NCI-H69 (cell line): Measurements from ENCODE around the gene TWIST2.
A peak's percentile ranks its signal among the peaks of the same experiment; 100 is the strongest.

Experiments used
- DNase-seq: peaks from one replicate; lab custom pipeline; 2025; lab: John Stamatoyannopoulos, UW

Gene TWIST2

DNA sequence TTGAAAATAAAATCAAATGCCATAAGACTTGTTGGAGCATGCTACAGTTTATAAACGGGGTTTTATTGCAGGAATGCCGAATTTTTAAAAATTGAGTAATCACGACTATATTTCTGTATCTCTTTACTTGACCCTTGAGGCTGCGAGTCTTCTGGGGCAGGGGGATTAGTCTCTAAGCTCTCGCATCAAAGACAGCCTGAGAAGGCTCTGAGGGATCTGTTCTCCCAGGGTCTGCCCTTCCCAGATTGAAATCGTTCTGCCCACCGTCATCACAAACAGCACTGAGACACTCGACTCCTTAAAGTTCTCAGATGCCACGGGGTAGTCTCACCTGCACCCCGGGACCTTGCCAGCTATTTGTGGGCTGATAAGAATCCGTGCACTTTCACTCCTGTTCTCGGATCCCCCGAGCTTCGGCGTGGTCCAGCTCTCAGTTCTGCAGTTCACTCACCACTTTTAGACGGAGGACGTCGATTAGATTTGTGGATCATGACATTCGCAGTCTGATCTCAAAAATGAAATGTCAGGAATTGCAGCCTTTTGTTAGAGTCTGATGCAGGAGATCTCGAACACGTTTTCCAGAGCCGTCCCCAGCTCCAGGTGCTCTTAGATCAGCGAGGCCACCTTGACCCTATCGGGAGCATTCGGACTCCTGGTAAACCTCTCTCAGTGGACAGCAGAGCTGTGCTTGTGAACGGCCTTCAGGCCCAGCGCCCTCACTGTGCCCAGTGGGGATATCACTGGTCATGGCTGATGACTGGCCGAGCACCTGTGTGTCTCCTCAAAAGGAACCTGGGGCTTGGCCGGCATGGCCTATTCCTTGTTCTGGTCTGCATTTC lies 43.0 kb downstream of the TWIST2 start:
- DNase-seq = no peak

DNA sequence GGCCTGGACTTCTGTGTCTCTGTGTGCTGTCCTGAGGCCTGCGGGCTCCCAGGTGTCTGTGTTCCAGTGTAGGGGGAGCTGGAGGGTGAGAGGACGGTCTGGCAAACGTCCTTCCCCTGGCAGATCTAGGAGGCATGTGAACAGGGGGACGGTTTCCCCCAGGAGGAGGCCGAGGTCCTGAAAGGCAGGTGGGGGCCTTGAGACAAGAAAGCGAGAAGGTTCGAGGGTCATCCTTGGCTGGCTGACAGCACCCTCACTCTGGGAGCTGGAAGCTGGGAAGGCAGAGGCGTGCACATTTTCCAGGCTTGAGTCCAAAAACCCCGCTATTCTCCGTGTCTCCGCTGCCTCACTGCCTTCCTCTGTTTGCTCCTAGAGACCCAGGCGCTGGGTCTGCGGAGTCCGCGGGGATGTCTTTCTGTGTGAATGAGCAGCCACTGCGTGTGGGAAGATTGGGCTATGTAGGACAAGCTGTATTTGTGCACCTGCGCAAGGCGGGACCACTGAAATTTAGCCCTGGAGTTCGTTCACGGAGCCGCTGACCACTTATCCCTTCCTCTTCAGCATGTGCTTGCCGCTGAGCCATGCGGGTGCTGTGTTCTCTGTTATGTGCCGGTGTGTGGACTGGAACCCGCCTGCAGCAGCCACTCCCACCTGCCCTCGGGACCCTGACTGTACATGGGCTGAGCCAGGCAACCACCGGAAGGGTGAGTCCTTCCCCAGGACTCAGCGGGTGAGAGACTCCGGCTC lies 43.7 kb downstream of the TWIST2 start:
- no peak for DNase-seq

DNA sequence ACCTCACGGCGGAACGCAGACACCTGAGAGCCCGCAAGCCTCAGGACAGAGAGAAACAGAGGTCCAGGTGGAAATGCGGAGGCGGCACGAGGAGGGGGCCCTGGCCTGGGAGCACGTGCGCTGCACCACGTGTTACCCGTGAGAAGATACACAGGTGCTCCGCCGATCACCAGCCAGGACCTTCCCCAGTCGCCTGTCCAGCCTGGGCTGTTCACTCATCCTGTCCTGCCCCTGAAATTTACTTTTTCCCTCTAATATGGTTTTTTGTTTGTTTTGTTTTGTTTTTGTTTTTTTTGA lies 44.3 kb downstream of the TWIST2 start:
- no peak for DNase-seq

DNA sequence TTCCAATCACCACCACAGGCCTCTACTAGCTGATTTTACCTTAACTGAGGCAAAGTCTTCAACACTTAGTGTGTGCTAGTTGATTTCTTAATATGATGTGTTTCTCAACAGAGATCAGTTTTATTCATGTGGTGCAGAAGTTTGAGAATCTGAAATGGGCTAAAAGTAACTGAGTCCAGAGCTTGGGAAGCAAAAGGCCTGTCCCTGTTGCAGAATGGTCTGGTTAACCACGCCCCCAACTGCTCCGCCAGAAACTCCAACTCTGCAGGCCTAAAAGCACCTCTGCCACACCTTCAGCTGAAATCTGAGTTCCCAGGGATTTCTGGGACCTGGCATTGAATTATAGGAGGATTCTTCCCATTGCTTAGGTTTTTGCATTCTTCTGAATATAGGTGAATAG lies 44.9 kb downstream of the TWIST2 start:
- DNase-seq = no peak

DNA sequence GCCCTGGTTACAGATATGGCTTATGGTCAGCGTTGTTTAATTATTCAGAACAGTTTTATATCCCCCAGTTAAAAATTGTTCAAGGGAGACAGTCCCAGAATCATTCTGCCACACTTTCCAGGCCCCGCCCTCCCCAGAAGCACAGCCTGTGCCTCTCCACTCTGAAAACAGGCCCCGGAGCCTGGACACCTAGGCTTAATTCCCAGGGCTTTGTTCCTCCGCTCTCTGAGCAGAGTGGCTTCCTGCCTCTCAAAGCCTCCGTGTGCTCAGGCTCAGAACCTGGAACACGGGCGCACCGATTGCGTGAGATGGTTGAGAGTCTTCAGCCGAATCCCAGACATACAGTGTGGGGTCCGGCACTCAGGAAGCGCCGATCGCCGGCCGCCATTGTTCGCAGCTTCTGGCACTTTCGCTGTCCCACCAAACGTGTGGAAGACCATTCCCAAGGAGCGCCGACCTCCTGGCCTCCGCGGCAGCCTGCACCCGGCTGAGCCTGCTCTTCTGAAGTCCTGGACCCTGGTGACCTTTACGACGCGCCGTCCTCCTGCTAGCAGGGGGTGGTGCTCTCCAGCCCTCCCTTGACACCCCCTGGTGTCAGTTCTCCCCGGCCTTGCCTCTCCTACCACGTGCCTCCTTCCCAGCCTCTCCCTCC lies 45.6 kb downstream of the TWIST2 start:
- DNase-seq = no peak

DNA sequence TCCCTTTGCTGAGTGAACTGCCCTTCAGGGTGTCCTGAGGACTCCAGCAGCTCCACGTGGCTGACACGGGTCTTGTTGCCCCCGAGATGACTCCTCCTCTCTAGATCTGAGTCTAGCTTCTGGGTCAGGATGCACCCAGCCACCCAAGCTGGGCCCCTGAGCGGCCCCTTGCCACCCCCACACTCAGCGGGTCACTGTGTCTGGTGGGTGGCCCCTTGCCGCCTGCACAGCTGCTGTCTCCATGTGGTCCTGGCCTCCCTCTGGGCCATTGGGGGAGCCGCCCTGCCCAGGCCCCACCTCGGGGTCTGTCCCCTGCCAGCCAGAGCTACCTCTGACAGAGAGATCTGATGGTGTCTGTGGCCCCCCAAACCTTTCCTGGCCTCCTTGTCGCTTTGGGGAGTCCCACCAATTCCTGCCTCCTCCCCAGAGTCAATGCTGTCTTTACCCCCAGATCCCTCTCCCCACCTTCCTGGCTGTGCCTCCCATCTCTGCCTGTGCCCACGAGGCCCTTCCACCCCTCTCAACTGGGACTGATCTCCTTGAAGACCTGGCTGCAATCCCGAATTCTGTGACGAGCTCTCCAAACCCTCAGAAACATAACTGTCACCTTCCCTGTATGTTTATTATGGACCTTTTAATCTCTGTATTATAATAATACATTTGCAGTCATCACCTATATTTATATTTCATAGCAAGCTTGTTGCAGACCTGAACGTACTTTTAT lies 46.5 kb downstream of the TWIST2 start:
- no peak for DNase-seq

DNA sequence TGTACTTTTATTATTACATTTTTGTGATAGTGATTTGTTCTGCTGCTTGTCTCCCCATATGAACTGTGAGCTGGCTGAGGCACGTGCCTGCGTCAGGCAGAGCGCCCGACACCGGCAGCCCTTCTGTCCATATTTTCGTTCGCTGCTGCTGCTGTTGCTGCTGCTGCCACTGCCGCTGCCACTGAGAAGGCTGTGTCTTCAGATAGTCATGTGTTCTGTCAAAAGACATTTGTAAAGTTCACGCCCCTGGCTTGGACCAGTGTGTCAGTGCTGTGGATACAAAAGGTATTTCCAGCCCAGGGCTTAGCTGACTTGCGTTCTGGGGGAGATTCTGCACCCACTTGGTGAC lies 47.0 kb downstream of the TWIST2 start:
- DNase-seq = no peak

DNA sequence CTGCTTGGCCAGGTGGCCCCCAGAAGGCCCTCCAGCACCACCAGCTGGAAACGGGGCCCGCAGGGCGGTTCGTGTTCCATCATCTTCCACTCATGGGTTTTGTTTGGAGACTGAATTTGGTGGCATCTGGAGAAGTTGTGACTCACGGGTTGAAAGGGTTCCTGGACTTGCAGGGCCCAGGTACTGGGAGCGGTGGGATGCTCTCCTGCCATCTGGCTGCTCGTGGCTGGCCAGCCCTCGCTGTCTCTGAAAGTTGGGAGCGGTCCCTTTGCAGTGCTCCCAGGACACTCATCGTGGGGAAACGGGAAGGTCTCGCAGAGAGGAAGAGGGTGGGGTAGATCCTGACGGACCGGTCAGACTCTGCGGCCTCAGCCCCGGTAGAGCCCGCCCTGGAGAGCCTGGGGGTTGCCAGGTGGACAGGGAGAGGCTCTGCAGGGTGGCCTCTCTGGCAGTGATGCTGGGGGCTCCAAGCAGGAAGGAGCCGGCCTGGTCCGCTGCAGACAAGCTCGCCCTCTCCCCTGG lies 47.5 kb downstream of the TWIST2 start:
- no peak for DNase-seq

DNA sequence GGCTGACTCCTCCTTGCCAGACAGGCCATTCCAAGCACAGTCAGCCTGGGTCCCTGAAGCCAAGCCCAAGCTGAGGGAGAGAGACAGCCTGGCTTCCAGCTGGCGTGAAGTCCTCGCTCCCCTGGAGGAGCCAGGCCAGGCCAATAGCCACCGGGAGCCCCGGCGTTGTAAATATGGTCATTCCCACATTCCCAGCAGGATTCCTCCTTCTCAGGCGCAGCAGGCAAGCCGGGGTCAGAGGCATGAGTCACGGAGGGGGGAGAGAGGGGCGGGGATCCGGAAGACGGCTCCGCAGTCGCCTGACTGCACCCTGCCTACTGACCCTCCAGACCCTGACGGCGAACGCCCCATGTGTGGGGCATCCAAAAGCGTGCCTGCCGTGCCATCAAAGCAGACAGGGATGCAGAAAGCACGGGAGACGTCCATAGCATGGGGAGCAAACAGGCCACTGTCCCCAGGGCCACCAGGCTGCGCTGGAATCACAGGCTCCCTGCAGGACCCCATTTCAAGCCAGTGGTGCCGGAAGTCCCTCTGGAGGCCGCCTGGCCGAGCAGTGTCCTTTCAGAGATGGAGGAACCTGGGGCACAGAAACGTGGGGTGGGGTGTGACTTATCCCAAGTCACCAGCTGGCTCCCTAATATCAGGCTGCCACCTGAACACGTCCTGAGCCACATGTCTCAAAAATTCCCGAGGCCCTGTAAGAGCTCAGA lies 48.2 kb downstream of the TWIST2 start:
- DNase-seq = peak; percentile 15

DNA sequence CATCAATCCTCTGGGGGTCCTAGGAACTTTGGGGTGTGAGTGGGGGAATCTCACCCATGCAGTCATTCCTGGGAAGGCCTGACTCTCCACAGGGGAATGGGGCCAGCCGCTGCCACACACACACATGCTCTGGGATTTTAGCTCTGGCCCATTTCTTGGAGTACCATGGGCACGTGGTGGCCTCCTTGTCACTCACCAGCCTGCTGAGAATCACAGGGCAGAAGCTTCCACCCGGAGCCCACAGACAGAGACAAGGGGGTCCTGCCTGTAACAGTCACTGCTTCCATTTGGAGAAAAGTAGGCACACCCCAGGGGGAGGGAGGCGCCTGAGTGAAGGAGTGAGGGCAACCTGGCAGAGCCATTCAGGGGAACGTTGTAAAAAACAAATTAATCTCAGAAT lies 48.8 kb downstream of the TWIST2 start:
- no peak for DNase-seq

DNA sequence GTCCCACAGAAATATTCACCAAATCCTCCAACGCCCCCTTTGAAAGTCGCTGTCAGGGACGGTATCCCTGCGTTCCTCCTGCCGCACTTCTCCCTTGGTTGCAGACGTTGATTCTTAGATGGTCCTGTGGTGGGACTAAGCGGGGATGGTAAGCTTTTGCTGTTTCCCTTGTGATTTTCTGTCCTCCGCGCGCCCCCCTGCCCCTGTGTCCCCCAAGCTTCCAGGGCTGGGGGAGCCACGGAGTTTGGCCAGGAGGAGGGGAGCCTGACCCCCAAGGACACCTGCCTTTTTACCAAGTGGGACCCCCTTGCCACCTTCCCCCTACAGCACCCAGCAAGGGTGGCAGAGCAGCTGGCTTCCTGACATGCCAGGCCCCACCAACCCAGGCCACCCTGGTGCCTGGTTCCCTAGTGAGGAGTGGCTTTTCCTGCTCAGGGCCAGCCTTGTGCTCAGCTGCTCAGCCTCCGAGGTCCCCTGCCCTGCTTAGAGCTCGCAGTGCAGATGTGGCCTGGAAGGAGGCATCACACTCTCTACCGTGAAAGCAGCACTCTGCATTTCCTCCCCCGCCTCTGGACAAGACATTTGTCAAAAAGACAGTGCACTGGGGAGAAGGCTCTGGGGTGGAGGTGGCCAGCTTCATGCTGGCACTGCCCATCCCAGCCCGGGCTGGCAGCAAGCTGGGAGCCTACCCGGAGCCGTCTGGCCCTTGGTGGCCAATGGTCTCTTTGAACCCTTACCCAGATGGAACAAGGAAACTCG lies 49.4 kb downstream of the TWIST2 start:
- DNase-seq = no peak

DNA sequence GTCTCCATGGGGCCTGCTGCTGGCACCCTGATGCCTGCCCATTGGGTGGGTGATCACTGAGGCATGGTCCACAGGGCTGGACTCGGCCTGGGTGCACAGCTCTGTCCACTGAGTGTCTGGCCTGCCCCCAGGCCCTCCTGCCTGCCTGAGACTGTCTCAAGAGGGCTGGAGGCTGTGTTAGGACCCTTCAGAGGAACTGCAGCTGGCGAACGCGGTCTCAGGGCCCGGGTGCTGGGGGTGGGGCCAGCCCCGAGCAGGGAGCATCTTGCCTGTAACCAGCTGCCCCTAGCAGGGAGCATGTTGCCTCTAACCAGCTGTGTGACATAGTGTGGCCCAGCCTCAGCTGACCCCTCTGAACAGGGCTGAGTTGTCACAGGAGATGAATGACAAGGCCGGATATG lies 50.0 kb downstream of the TWIST2 start:
- no peak for DNase-seq

DNA sequence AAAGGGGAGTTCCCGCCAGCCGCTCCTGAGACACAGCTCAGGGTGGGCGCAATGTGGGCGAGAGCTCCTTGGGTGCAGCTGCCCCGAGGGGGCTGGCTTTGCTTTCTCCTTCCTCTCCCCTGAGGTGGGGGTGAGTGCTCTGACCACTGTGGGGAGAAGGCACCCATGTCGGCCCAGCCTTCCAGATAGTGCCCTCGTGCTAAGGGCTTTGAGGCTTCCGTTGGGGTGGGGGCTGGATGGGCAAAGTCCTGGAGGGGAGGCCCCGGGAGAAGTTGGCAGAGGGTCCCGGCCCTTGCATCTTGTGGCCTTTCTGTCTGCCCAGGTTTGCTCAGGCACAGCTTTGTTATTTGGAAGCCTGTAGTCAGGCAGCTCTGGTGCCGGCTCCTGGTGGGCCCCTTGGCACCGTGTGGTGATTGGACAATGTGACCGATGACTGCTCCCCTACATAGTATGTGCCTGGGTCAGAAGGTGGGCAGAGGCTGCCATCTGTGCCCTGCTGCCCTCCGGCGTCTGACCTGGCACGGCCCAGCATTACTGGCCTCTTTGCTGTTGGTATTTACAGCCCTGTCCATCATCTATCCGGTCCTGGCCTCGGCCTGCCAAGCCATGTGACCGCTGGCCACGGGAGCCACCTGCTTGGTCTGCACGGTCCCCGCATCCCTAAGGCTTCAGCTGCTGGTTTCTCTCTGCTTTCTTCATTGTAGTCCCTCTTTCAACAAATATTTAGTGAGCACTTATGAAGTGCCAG lies 50.8 kb downstream of the TWIST2 start:
- no peak for DNase-seq

DNA sequence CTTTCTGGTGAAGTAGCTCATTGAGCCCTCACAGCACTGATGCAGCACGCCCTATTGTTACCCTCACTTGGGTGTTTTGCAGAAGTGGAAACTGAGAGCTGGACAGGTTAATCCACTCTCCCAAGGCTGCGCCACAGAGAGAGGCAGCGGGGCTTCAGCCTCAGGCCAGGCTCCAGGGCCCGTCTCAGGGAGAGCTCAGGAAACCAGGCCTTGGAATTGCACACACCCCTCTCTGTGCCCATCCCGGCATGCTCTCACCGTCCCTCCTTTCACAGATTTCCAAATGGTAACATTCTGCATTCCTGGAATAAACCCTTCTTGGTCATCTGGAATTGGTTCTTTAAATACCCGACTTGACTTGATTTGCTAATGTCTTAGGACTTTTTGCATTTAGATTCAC lies 51.5 kb downstream of the TWIST2 start:
- DNase-seq = no peak

DNA sequence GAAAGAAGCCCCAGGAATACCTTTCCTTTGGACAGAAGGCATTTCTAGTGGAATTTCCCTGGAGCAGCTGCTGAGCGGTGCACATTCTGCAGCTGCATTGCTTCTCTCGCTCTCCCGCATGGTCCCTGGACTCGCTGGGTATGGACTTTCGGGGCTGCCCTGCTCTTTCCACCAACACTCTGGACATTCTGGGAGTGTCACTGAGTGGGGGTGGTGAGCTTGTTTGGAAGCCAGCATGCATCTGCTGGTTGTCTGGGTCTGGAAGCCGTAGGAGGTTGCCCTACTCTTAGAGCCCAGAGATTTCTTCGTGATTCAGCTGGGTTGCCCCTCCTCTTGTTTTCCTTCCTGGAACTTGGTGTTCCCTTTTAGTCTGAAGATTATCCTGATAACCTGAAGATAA lies 52.6 kb downstream of the TWIST2 start:
- no peak for DNase-seq

DNA sequence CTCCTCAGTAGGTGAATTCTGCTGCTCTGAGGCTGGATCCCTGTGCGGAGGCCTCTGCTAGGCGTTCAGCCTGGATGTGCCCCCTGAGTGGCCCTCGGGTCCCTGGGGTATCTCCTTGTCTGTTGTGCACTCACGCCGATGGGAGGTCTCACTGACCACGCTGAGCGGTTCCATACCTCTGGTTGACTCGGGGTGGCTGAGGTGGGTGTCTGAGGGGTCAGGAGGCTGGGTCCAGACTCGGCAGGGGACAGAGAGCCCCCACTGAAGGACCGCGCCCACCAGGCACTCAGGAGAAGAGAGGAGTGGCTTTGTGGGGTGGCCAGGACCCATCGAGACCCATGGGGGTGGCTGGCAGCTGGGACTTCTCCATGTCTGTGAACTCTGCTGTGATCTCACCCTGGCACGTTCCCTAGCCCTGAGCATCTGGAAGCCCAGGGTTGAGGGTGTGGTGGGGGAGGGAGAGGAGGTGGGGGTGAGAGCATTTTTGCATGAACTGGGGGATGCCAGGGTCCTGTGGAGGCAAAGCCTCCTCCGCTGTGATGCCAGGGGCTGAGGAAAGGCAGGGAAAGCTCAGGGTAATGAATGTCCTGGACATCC lies 53.7 kb downstream of the TWIST2 start:
- no peak for DNase-seq

DNA sequence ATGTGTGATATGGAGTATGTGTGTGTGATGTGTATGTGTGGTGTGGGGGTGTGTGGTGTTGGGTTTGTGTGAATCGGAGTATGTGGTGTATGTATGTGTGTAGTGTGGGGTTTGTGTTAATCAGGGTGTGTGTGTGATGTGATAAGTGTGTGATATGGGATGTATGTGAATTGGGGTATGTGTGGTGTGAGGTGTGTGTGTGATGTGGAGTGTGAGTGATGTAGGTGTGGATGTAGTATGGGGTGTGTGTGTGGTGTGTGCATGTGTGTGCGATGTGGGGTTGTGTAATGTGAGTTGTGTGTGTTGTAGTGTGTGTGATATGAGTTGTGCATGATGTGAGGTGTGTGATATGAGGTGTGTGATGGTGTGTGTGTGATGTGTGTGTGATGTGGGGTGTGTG lies 54.4 kb downstream of the TWIST2 start:
- DNase-seq = no peak

DNA sequence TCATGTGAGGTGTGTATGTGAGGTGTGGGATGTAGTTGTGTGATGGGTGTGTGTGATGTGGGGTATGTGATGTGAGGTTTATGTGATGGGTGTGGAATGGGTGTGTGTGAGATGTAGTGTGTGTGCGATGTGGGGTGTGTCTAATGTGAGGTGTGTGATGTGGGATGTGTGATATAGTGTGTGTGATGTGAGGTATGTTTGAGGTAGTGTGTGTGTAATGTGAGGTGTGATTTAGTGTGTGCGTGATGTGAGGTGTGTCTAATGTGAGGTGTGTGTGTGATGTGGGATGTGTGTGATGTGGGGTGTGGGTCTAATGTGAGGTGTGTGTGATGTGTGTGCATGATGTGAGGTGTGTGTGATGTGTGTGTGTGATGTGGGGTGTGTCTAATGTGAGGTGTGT lies 55.3 kb downstream of the TWIST2 start:
- no peak for DNase-seq

DNA sequence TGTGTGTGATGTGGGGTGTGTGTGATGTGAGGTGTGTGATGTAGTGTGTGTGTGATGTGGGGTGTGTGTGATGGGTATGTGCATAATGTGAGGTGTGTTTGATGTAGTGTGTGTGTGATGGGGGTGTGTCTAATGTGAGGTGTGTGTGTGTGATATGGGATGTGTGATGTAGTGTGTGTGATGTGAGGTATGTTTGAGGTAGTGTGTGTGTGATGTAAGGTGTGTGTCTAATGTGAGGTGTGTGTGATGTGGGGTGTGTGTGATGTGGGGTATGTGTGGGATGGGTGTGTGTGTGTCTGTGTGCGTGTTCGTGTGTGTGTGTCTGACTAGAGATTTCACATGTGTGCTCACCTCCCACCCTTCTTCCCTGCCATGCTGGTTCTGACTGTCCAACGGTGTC lies 56.3 kb downstream of the TWIST2 start:
- no peak for DNase-seq

DNA sequence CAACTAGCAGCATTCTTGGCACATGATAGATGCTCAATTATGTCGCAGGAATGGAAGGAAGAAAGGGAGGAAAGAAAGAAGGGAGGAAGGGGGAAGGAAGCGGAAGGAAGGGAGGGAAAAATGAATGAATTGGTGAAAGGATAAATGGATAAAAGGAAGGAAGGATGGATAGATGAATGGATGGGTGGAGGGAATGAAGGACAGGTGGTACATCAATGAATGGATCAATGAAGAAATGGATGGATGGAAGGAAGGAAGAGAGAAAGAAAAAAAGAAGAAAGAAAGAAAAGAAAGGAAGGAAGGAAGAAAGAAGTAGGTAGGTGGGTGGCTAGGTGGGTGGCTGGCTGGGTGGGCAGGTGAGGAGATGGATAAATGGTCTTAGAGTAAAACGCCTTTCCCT lies 56.8 kb downstream of the TWIST2 start:
- DNase-seq = no peak
